ENCODE measurements around the gene TOX3. TPM values are rescaled to one million over a fixed set of nuclear protein-coding genes. Genes with fewer than 3 reads are reported as not detected.

TOX3 gene
- total RNA-seq, 1 experiment from 2014 or later: 20.2 TPM

DNA sequence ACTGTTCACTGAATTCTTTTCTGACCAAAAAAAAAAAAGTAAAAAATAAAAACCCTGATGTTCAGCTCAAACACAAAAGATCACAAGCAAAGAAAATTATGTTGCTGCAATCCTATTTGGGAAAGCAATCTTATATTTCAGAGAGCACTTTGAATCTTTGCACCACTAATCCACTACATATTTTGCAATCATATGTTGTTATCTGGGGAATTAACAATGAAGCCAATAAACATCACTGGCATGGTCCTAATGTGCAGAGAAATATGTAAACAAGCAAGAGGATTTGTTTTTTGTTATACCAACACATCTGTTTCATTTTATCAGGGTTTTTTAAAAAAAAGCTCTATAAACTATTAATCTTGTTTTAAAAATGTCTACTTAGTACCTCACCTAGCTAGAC, 84.1 kb downstream of the TOX3 start:
- Histone ChIP-seq H3K18ac (ENCODE audit: insufficient read length, low read depth, low read length) (no peak overlapping the region), H3K23ac (ENCODE audit: insufficient read length, low read depth, low read length) (no peak overlapping the region), H3K14ac (ENCODE audit: insufficient read depth, low read length) (no peak overlapping the region), H4K8ac (replicated peaks; ENCODE audit: insufficient read length, low read depth, low read length) (no peak overlapping the region), H3K27me3 (ENCODE audit: insufficient read depth, low read length) (no peaks in the 10 kb centered on the region), H2BK120ac (ENCODE audit: low read depth, low read length, poor library complexity, severe bottlenecking) (no peak overlapping the region), H3K23me2 (ENCODE audit: insufficient read length, low read depth, low read length, poor library complexity, severe bottlenecking) (no peaks in the 10 kb centered on the region), H4K91ac (ENCODE audit: insufficient read length, low read depth, low read length) (no peak overlapping the region), H3K9me3 (ENCODE audit: control insufficient read depth, low read depth, low read length) (no peaks in the 10 kb centered on the region), H3K4me1 (ENCODE audit: insufficient read depth, low read length) (no peaks in the 10 kb centered on the region; the same call in 1 of the 2 replicates), H3K79me1 (ENCODE audit: insufficient read depth, low read depth, low read length, poor library complexity, severe bottlenecking) (peaks cover 3% of the 10 kb centered on the region), H4K5ac (ENCODE audit: insufficient read length, low read depth, low read length) (no peak overlapping the region), H2BK12ac (ENCODE audit: insufficient read length, low read depth, low read length) (no peak overlapping the region), H2BK15ac (ENCODE audit: low read depth, low read length) (no peak overlapping the region), H2BK20ac (ENCODE audit: low read depth, low read length, poor library complexity, severe bottlenecking) (no peak overlapping the region), H3K56ac (ENCODE audit: insufficient read length, low read depth, low read length) (no peak overlapping the region), H2AK5ac (ENCODE audit: insufficient read length, low read length) (no peak overlapping the region), H3K9ac (ENCODE audit: extremely low read depth, insufficient read length, low read length) (no peak overlapping the region), H3K4ac (ENCODE audit: low read depth, low read length) (no peak overlapping the region), H3K27ac (ENCODE audit: insufficient read length, low read depth, low read length) (no peak overlapping the region), H3T11ph (ENCODE audit: low read length) (no peak overlapping the region), H2BK5ac (ENCODE audit: insufficient read length, low read length) (no peak overlapping the region), H3K4me2 (ENCODE audit: insufficient read depth, insufficient read length, low read length) (no peak overlapping the region), H4K20me1 (ENCODE audit: control insufficient read depth, insufficient read depth, insufficient read length) (no peaks in the 10 kb centered on the region), H3K79me2 (ENCODE audit: insufficient read depth, low read length) (no peaks in the 10 kb centered on the region), H2AFZ (ENCODE audit: low read length) (no peak overlapping the region)
- Mint-ChIP-seq H3K27ac (peak overlapping the region in 1 of 3 experiments; percentile 82; a peak in 3 of 7 replicates), H3K4me3 (no peak overlapping the region), H3K9me3 (no peaks in the 10 kb centered on the region), H3K27me3 (ENCODE audit: low read depth) (no peaks in the 10 kb centered on the region), H3K4me1 (peaks cover 59 to 61% of the 10 kb centered on the region in 2 experiments), H3K36me3 (ENCODE audit: insufficient read depth in 1 of 3, low read depth in 3 of 3) (peaks cover 12 to 30% (median 22%) of the 10 kb centered on the region in 3 experiments)
- no peak for DNase-seq
- TF ChIP-seq, protein P1, sequence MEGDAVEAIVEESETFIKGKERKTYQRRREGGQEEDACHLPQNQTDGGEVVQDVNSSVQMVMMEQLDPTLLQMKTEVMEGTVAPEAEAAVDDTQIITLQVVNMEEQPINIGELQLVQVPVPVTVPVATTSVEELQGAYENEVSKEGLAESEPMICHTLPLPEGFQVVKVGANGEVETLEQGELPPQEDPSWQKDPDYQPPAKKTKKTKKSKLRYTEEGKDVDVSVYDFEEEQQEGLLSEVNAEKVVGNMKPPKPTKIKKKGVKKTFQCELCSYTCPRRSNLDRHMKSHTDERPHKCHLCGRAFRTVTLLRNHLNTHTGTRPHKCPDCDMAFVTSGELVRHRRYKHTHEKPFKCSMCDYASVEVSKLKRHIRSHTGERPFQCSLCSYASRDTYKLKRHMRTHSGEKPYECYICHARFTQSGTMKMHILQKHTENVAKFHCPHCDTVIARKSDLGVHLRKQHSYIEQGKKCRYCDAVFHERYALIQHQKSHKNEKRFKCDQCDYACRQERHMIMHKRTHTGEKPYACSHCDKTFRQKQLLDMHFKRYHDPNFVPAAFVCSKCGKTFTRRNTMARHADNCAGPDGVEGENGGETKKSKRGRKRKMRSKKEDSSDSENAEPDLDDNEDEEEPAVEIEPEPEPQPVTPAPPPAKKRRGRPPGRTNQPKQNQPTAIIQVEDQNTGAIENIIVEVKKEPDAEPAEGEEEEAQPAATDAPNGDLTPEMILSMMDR (conservative IDR thresholded peaks at IDR 0.05): no peak

Data from H9 (cell line).